Chondrocyte (in vitro differentiated cells): ENCODE results near the gene SMS. TPM values are rescaled to one million over a fixed set of nuclear protein-coding genes. Genes with fewer than 3 reads are reported as not detected.
A peak's percentile ranks its signal among the peaks of the same experiment; 100 is the strongest.

ENCODE experiments used
- DNase-seq: peaks from one replicate; pipeline ENCODE4 v3.0.0; 2021; ENCODE audit warnings: mixed read lengths, low spot score
- H3K27ac Mint-ChIP-seq: one replicate; pipeline ENCODE4 v1.8.0; 2021; ENCODE audit warnings: mild to moderate bottlenecking, moderate library complexity, mixed read lengths; ENCODE audit not compliant: unreplicated experiment
- H3K27me3 Mint-ChIP-seq: 2 replicates; pipeline ENCODE4 v1.8.0; 2021; ENCODE audit warnings: low read depth, mixed read lengths
- H3K36me3 Mint-ChIP-seq: 2 replicates; pipeline ENCODE4 v1.8.0; 2021; ENCODE audit warnings: low read depth, mixed read lengths
- H3K4me1 Mint-ChIP-seq: 2 replicates; pipeline ENCODE4 v1.8.0; 2021; ENCODE audit warnings: low read depth, mild to moderate bottlenecking, mixed read lengths
- H3K4me3 Mint-ChIP-seq: one replicate; pipeline ENCODE4 v1.8.0; 2021; ENCODE audit warnings: mild to moderate bottlenecking, moderate library complexity, mixed read lengths; ENCODE audit not compliant: unreplicated experiment
- H3K9me3 Mint-ChIP-seq: 2 replicates; pipeline ENCODE4 v1.8.0; 2021; ENCODE audit warnings: low read depth, mixed read lengths
- total RNA-seq: library from RNA; stranded (reverse); gene quantifications from 3 replicates; pipeline ENCODE4 v1.2.1, GENCODE V29; 2021
- TF ChIP-seq, protein P1 (sequence below): fragments of 200-600 bp; sonication (generic); IDR thresholded peaks from 2 replicates; pipeline ENCODE4 v1.5.0; 2021; ENCODE audit warnings: antibody characterized with exemption, mild to moderate bottlenecking, moderate library complexity

Gene SMS
- total RNA-seq, 1 donor from 2014 or later, result 131 TPM

DNA sequence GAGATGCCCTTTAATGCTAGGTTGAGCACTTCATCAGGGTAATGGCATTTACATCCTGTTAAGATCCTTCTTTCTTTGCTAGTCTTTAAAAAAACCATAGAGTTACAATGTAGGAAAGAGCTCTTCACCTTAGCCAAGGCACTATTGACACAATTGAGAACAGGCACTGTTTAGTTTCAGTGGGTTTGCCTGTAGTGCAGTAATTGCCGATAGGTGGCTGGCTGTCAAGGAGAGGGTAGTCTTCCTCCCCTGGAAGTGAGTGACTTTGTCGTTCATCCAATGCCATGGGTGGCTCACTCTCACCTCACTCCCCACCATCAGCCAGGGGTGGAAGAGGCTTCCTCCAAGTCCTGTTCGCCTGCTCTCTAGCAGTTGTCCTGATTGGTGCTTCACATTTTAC lies 34.7 kb downstream of the SMS start:
- no peak for DNase-seq
- TF ChIP-seq, protein P1, sequence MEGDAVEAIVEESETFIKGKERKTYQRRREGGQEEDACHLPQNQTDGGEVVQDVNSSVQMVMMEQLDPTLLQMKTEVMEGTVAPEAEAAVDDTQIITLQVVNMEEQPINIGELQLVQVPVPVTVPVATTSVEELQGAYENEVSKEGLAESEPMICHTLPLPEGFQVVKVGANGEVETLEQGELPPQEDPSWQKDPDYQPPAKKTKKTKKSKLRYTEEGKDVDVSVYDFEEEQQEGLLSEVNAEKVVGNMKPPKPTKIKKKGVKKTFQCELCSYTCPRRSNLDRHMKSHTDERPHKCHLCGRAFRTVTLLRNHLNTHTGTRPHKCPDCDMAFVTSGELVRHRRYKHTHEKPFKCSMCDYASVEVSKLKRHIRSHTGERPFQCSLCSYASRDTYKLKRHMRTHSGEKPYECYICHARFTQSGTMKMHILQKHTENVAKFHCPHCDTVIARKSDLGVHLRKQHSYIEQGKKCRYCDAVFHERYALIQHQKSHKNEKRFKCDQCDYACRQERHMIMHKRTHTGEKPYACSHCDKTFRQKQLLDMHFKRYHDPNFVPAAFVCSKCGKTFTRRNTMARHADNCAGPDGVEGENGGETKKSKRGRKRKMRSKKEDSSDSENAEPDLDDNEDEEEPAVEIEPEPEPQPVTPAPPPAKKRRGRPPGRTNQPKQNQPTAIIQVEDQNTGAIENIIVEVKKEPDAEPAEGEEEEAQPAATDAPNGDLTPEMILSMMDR, result no peak
- Mint-ChIP-seq H3K4me1 (peaks cover 31% of the 10 kb centered on the region), H3K4me3 (no peak overlapping the region), H3K9me3 (no peaks in the 10 kb centered on the region), H3K36me3 (peaks cover 31% of the 10 kb centered on the region), H3K27ac (peak overlapping the region; percentile 42), H3K27me3 (no peaks in the 10 kb centered on the region)

DNA sequence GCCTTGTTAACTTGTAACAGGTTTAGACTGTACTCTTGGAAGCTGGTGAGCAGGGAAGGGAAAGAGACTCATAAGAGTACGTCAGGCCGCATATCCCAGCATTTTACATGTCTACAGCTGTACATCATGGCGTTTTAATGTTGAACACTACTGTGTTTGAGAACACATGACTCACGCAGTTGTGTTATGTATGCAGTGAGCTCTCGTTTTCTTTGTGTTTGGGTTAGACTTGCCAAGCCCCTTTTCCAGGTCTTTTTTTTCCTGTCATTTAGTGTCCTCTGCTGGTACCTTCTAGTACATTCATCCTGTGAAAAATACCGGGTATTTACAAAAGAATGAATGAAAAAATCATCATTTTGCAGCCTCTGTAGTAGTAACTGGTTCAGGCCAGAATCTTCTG lies 35.3 kb downstream of the SMS start:
- Mint-ChIP-seq H3K4me1 (peaks cover 31% of the 10 kb centered on the region), H3K36me3 (peaks cover 30% of the 10 kb centered on the region), H3K9me3 (no peaks in the 10 kb centered on the region), H3K27ac (peak overlapping the region; percentile 42), H3K27me3 (no peaks in the 10 kb centered on the region), H3K4me3 (no peak overlapping the region)
- TF ChIP-seq, protein P1, result peak; percentile 87
- no peak for DNase-seq

DNA sequence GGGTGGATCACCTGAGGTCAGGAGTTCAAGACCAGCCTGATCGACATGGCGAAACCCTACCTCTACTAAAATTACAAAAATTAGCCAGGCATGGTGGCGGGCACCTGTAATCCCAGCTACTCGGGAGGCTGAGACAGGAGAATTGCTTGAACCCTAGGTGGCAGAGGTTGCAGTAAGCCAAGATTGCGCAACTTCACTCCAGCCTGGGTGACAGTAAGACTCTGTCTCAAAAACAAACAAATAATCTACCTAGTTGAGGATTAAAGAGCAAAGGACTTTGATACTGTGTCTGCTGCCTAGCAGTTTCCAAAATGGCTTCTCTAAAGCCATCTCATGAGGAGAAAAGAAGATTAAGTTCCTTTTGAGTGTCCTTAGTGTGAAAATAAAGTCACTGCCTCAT lies 37.8 kb downstream of the SMS start:
- no peaks in the 10 kb centered on the region for H3K27me3 Mint-ChIP-seq
- no peak overlapping the region for H3K27ac Mint-ChIP-seq
- peaks cover 15% of the 10 kb centered on the region for H3K4me1 Mint-ChIP-seq
- DNase-seq, result no peak
- no peak overlapping the region for H3K4me3 Mint-ChIP-seq
- H3K9me3 Mint-ChIP-seq, result no peaks in the 10 kb centered on the region
- H3K36me3 Mint-ChIP-seq, result peaks cover 21% of the 10 kb centered on the region
- TF ChIP-seq, protein P1, result no peak

- H3K27me3 Mint-ChIP-seq, result no peaks in the 10 kb centered on the region
- no peak for DNase-seq
- H3K9me3 Mint-ChIP-seq, result no peaks in the 10 kb centered on the region
- peaks cover 17% of the 10 kb centered on the region for H3K36me3 Mint-ChIP-seq
- no peak overlapping the region for H3K4me3 Mint-ChIP-seq
- TF ChIP-seq, protein P1, result no peak
- H3K27ac Mint-ChIP-seq, result peak overlapping the region; percentile 45
- peaks cover 25% of the 10 kb centered on the region for H3K4me1 Mint-ChIP-seq
Observed at GRCh38 chrX:21982311-21982710, 41.8 kb downstream of the SMS start.

DNA sequence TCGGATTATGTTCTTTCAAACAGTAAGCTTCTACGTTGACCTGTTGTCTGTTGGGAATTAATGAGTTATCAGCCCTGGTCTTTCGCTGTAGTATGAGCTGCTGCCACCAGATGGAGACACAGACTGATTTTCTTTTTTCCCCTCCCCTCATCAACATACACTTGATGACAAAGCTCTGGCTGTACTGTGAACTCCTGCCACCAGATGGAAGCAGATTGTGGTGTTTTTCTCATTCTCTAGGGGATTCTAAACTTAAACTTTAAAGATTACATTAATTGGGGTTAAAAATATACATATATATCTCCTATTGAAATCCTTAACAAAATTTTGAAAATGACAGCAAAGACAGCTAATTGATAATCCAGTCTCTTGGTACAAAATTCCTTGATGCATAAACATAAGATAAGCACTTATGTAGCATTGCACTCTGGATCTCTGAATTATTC lies 44.8 kb downstream of the SMS start:
- peaks cover 25% of the 10 kb centered on the region for H3K4me1 Mint-ChIP-seq
- H3K36me3 Mint-ChIP-seq, result peaks cover 15% of the 10 kb centered on the region
- peak overlapping the region; percentile 10 for H3K27ac Mint-ChIP-seq
- no peak for DNase-seq
- no peaks in the 10 kb centered on the region for H3K9me3 Mint-ChIP-seq
- TF ChIP-seq, protein P1, result peak; percentile 100
- H3K27me3 Mint-ChIP-seq, result no peaks in the 10 kb centered on the region
- no peak overlapping the region for H3K4me3 Mint-ChIP-seq
